Activated naive CD8-positive, alpha-beta T cell treated with anti-CD3 and anti-CD28 coated beads, Interleukin-2, amount 10 ng/mL, durations not matched to agents 7 days and 5 days (primary cell): ENCODE results near the gene NFAT5. TPM values are rescaled to one million over a fixed set of nuclear protein-coding genes. Genes with fewer than 3 reads are reported as not detected.
A peak's percentile ranks its signal among the peaks of the same experiment; 100 is the strongest.

Source experiments
- ATAC-seq: fragments of 150-1000 bp; cut with Tn5 transposase; one replicate; pipeline ENCODE4 v1.10.0; 2021; ENCODE audit warnings: low read depth, moderate library complexity
- POLR2A ChIA-PET: fragments of 350-600 bp; sonication (Branson Sonifier 250); formaldehyde crosslinking; loops from one replicate; lab custom pipeline; 2021; ENCODE audit warnings: antibody characterized with exemption; lab: Charles Lee
- DNase-seq: peaks from one replicate; pipeline ENCODE4 v3.0.0; 2021
- H3K27ac Mint-ChIP-seq: one replicate; pipeline ENCODE4 v1.8.0; 2022; ENCODE audit warnings: mild to moderate bottlenecking, mixed read lengths
- H3K27me3 Mint-ChIP-seq: one replicate; pipeline ENCODE4 v1.8.0; 2022; ENCODE audit warnings: mild to moderate bottlenecking, moderate library complexity, mixed read lengths
- H3K36me3 Mint-ChIP-seq: one replicate; pipeline ENCODE4 v1.8.0; 2021; ENCODE audit warnings: mild to moderate bottlenecking, mixed read lengths
- H3K4me1 Mint-ChIP-seq: one replicate; pipeline ENCODE4 v1.8.0; 2021; ENCODE audit warnings: mixed read lengths
- H3K4me3 Mint-ChIP-seq: one replicate; pipeline ENCODE4 v1.8.0; 2022; ENCODE audit warnings: mild to moderate bottlenecking, moderate library complexity, mixed read lengths
- H3K9me3 Mint-ChIP-seq: one replicate; pipeline ENCODE4 v1.8.0; 2021; ENCODE audit warnings: mixed read lengths
- microRNA-seq: library from miRNA; unstranded; fragments of <30 nt; microRNA quantifications from one replicate; pipeline ENCODE4 v1.2.0, GENCODE V29; 2022
- total RNA-seq, 2 experiments: library from RNA; stranded (reverse); gene quantifications; one replicate each; pipeline ENCODE4 v1.2.3, GENCODE V29; 2021

The NFAT5 gene
- total RNA-seq, 2 experiments from 2014 or later: 21.7 to 24.8 TPM

DNA sequence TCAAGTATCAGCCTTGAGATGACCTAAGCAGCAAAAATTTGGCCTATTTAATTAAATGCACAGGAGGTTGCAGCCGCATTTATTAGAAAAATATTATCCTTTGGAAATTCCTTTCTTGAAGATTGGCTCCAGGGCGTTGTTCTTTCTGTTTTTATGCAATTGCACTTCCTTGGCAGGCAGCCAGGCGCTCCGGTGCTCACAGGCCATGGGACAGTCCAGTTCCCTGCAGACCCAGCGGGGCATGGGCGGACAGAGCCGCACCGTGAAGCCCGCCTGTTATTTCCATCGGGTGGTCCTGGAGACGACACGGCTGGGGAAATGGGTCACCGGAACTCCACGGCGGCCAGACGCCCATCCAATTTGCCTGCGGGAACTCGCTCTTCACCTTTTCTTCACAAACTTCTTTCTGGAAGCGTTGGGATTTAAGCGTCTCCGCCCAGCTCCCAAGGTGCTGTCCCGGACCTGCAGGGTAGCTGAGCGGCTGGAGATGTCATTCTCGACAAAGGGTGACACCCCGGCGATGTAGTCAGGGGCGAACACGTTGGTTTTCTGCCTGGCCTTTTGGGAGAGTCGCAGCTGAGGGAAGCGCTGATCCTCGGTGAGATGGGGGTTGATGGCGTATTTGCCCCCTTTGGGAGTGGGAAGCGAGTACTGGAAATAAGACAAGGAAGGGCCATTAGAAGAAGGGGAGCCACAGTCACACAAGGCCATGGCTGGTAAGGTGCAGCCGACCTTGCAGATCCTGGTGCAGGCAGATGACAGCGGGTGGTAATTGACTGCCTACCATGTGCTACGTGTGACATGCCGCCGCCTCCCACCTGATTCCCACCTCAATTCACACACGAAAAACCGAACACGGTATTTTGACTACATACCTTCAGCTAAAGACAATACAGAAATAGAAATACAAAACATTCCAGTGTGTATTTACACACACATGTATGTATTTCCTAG lies 176.5 kb downstream of the NFAT5 start:
- Mint-ChIP-seq H3K36me3 (peaks cover 24% of the 10 kb centered on the region), H3K4me1 (no peaks in the 10 kb centered on the region), H3K27ac (no peak overlapping the region), H3K4me3 (no peak overlapping the region), H3K9me3 (no peaks in the 10 kb centered on the region), H3K27me3 (no peaks in the 10 kb centered on the region)
- ATAC-seq: no peak
- POLR2A ChIA-PET: interaction anchor here (1.0 kb wide), 1 partner anchor 12 kb away, joined by 4 read pairs; the partner anchor contains the start of gene NOB1
- no peak for DNase-seq

DNA sequence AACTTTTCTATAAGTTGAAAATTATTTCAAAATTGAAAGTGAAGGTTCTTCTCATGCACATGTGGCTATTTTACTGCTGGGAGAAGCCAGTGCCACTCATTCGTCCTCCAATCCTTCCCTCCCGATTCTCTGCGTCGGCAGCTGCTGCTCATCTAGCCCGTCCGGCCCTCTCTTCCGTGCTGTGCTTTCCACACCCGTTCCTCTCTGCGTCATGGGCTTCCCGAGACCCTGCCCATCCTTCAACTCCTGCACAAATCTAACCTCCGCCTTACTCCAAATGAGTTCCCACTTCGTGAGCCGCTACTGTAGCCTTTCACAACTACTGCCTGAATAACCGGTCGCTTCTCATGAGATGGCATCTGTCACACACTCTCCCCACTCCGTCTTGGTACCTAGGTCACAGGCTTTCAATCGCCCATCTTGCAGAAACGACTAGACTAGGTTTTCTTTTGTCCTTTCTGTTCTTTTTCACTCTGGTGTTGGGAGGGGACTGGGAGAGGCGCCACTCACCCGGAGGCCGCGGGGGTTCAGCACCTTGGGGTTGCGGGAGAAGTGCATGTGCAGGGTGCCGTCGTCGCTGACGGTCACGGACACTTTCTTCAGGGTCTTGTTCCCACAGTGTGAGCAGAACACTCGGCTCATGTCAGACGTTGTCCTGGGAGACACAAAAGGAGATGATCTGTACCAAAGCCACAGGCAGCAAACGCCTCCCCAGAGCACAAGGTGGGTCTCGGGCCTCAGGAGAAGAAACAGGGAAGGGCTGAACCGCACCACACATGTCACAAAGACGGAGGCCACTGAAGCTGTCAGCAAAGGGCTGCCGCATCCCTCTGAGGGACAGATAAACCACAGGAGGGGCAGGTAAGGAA lies 178.8 kb downstream of the NFAT5 start:
- Mint-ChIP-seq H3K4me3 (no peak overlapping the region), H3K27me3 (no peaks in the 10 kb centered on the region), H3K36me3 (peaks cover 35% of the 10 kb centered on the region), H3K9me3 (no peaks in the 10 kb centered on the region), H3K4me1 (no peaks in the 10 kb centered on the region), H3K27ac (no peak overlapping the region)
- no peak for ATAC-seq
- POLR2A ChIA-PET: no interaction called here
- DNase-seq: no peak

DNA sequence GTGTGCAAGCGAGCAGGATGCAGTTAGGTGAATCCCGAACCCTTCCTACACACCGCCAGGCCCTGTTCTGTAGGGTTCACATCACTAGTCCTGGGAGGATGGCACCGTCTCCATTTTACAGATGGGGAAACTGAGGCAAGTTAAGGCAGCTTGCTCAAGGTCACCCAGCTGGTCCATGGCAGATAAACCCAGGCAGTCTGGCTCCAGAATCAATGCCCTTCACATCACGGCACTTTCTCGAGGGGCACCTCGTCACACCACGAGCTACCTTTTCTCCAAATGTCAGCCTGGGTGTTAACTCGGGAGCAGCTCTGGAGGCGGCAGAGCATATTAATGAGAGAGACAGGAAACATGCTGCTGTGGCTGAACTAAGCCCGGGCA lies 179.5 kb downstream of the NFAT5 start:
- no peak for DNase-seq
- POLR2A ChIA-PET: no interaction called here
- ATAC-seq: no peak
- peaks cover 33% of the 10 kb centered on the region for H3K36me3 Mint-ChIP-seq
- H3K9me3 Mint-ChIP-seq: no peaks in the 10 kb centered on the region
- no peak overlapping the region for H3K4me3 Mint-ChIP-seq
- no peak overlapping the region for H3K27ac Mint-ChIP-seq
- no peaks in the 10 kb centered on the region for H3K27me3 Mint-ChIP-seq
- no peaks in the 10 kb centered on the region for H3K4me1 Mint-ChIP-seq

DNA sequence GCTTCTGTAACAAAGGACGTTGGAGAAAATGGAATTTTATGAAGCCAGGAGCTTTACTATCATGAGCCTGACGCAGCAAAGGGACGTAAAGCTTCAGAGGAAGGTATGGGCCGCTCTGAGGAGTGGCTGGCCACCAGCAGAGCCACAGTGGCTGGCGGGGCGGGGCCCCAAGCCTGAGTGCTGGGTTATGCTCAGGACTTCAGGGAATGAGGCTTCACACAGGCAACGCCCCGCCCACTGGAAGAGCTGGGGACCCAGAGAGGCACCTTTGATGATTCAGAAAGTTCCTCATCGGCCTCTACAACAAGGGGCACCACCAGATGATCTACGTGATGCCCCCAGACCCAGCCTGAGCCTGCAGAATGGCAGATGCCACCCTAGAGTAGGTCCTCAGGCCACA lies 180.2 kb downstream of the NFAT5 start:
- Mint-ChIP-seq H3K9me3 (no peaks in the 10 kb centered on the region), H3K36me3 (peaks cover 35% of the 10 kb centered on the region), H3K4me3 (no peak overlapping the region), H3K4me1 (no peaks in the 10 kb centered on the region), H3K27me3 (no peaks in the 10 kb centered on the region), H3K27ac (no peak overlapping the region)
- POLR2A ChIA-PET: no interaction called here
- ATAC-seq (no peak), DNase-seq (no peak)

DNA sequence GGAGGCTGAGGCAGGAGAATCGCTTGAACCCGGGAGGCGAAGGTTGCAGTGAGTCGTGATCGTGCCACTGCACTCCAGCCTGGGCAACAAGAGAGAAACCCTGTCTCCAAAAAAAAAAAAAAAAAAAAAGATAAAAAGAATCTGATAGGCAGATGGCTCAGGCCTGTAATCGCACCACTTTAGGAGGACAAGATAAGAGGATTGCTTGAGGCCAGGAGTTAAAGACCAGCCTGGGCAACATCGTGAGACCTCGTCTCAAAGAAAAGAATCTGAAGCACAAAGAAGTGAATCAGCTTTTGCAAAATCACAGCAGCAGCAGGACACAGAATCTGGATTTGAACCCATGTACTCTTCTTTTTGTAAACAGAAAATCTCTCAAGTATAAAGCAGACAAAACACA lies 181.3 kb downstream of the NFAT5 start:
- Mint-ChIP-seq H3K27ac (no peak overlapping the region), H3K4me3 (no peak overlapping the region), H3K9me3 (no peaks in the 10 kb centered on the region), H3K27me3 (no peaks in the 10 kb centered on the region), H3K4me1 (peaks cover 3% of the 10 kb centered on the region), H3K36me3 (peaks cover 39% of the 10 kb centered on the region)
- no peak for DNase-seq
- ATAC-seq: no peak
- POLR2A ChIA-PET: no interaction called here

DNA sequence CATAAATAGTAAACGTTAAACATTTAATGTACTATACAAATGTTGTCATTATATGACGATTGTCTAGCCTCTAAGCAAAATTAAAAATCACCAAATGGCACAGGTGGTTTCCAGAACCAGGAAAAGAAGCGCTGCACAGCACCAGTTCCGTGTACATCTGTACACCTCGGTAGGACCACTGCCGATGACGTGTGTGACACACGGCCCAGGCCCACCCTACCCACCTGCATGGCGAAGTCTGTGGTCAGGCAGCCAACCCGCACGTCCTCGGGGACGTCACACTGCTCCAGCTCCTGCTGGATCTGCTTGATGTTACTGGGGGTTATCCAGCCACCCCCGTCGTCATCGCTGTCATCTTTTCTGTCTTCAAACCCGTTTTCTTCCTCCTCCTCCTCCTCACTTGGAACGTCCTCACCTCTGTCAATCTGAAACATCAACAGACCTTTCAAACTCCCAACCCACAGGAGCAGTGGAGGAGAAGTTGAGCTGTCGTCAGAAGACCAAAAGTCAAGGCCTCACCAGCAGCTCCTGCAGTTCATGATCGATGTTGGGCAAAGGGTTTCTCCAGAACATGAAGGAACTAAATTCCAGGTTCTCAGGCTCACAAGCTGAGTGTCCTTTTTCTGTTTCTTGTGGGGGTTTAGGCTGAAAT lies 183.1 kb downstream of the NFAT5 start:
- H3K27ac Mint-ChIP-seq: no peak overlapping the region
- POLR2A ChIA-PET: no interaction called here

DNA sequence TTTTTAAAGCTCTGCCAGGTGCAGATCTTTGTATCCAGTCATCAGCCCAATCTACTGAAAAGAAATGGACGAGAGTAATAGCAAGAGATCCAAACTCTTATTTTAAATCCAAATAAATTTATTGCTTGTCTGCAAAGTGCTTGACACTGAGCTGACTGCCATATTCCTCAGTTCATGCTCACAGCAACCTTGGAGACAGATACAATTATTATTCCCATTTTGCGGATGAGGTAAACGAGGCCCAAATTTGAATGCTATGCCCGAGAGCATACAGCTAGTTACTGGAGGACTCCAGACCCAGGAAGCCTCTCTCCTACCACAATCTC lies 188.3 kb downstream of the NFAT5 start:
- DNase-seq: no peak
- Mint-ChIP-seq H3K9me3 (no peaks in the 10 kb centered on the region), H3K36me3 (peaks cover 20% of the 10 kb centered on the region), H3K27ac (peak overlapping the region; percentile 97), H3K27me3 (no peaks in the 10 kb centered on the region), H3K4me1 (peaks cover 21% of the 10 kb centered on the region), H3K4me3 (peak overlapping the region; percentile 99)
- POLR2A ChIA-PET: interaction anchor here (0.7 to 3.8 kb wide), 8 partner anchors 9 to 329 kb away, joined by 3 to 50 read pairs (median 5); partner anchors contain the start of genes NQO1 and WWP2
- no peak for ATAC-seq

More for the DNA sequence above, 183.1 kb downstream of the NFAT5 start:
- ATAC-seq (no peak), DNase-seq (no peak)
- Mint-ChIP-seq H3K9me3 (no peaks in the 10 kb centered on the region), H3K4me3 (no peak overlapping the region), H3K4me1 (peaks cover 11% of the 10 kb centered on the region), H3K36me3 (peaks cover 36% of the 10 kb centered on the region), H3K27me3 (no peaks in the 10 kb centered on the region)

Small RNA genes lying within 50 kb of the gene (microRNA-seq; reads per million reads assigned to microRNA genes)
- not detected for gene MIR1538

Other genes starting within 250 kb of the NFAT5 start
- gene PDF, start 235.4 kb upstream of the NFAT5 start, total RNA-seq: 10 to 100 TPM; 12.6 to 14.5 TPM
- gene COG8, start 226.4 kb upstream of the NFAT5 start, total RNA-seq: 10 to 100 TPM; 42.5 to 43.9 TPM
- gene NIP7, start 226.2 kb upstream of the NFAT5 start, total RNA-seq: 10 to 100 TPM; 30.7 to 39.5 TPM
- gene TMED6, start 214.2 kb upstream of the NFAT5 start, total RNA-seq: 1 to 10 TPM; 2.1 to 2.2 TPM
- 10 to 100 TPM; 50.8 to 52.7 TPM for gene TERF2, start 180.0 kb upstream of the NFAT5 start, total RNA-seq
- 100 to 1,000 TPM; 125 to 131 TPM for gene CYB5B, start 141.3 kb upstream of the NFAT5 start, total RNA-seq
- gene NQO1, start 160.6 kb downstream of the NFAT5 start, total RNA-seq: 10 to 100 TPM; 12.1 to 14.5 TPM
- 10 to 100 TPM; 54.5 to 59.0 TPM for gene NOB1, start 189.0 kb downstream of the NFAT5 start, total RNA-seq
- gene WWP2, start 196.4 kb downstream of the NFAT5 start, total RNA-seq: 10 to 100 TPM; 60.6 to 61.5 TPM